Naive thymus-derived CD8-positive, alpha-beta T cell (primary cell): Measurements from ENCODE around the gene MLNR. TPM values are rescaled to one million over a fixed set of nuclear protein-coding genes. Genes with fewer than 3 reads are reported as not detected.
A peak's percentile ranks its signal among the peaks of the same experiment; 100 is the strongest.

Experiments
- ATAC-seq, 2 donors: fragments of 150-1000 bp; cut with Tn5 transposase in 1 of 2; sonication (Bioruptor Pico), chemical (Tn5 transposase) in 1 of 2; 1 replicate in 1 of 2; 2 replicates in 1 of 2; pipeline ENCODE4 v1.10.0; 2021; ENCODE audit warnings: mild to moderate bottlenecking in 2 of 2, moderate library complexity in 2 of 2
- POLR2A ChIA-PET: fragments of 350-600 bp; sonication (Branson Sonifier 250); formaldehyde crosslinking; loops from one replicate; lab custom pipeline; 2021; ENCODE audit warnings: antibody characterized with exemption; lab: Charles Lee
- DNase-seq, 10 donors: peaks; one replicate each; pipeline versions ENCODE4 v3.0.0 to v3.0.0-alpha.2; 2020 to 2022
- H3K27ac Mint-ChIP-seq, 10 donors: one replicate each; pipeline ENCODE4 v1.8.0; 2020 to 2022; ENCODE audit warnings: mild to moderate bottlenecking in 10 of 10, mixed read lengths in 10 of 10, moderate library complexity in 4 of 10, inconsistent platforms in 1 of 10
- H3K27me3 Mint-ChIP-seq, 5 donors: one replicate each; pipeline ENCODE4 v1.8.0; 2021 to 2022; ENCODE audit warnings: mixed read lengths in 5 of 5
- H3K36me3 Mint-ChIP-seq, 3 donors: one replicate each; pipeline ENCODE4 v1.8.0; 2020 to 2022; ENCODE audit warnings: mixed read lengths in 3 of 3, mild to moderate bottlenecking in 2 of 3, inconsistent platforms in 1 of 3
- H3K4me1 Mint-ChIP-seq, 4 donors: one replicate each; pipeline ENCODE4 v1.8.0; 2021 to 2022; ENCODE audit warnings: mixed read lengths in 4 of 4
- H3K4me3 Mint-ChIP-seq, 10 donors: one replicate each; pipeline ENCODE4 v1.8.0; 2020 to 2022; ENCODE audit warnings: mild to moderate bottlenecking in 10 of 10, mixed read lengths in 10 of 10, moderate library complexity in 6 of 10, inconsistent platforms in 1 of 10
- H3K9me3 Mint-ChIP-seq, 9 donors: one replicate each; pipeline ENCODE4 v1.8.0; 2020 to 2022; ENCODE audit warnings: mixed read lengths in 9 of 9, mild to moderate bottlenecking in 3 of 9, inconsistent platforms in 1 of 9, moderate library complexity in 1 of 9
- polyA plus RNA-seq, 3 donors: library from polyadenylated mRNA; unstranded; fragments of 300-500 nt; fragmentation: Illumina TruSeq; gene quantifications; one replicate each; pipeline ENCODE4 v1.2.3, GENCODE V29; 2021
- total RNA-seq, 8 experiments: library from RNA in 2 of 8; stranded (reverse) in 2 of 8; gene quantifications; one replicate each; pipeline ENCODE4 v1.2.3 and lab custom pipeline; 2021 to 2026

The MLNR gene
- total and polyA plus RNA-seq, 5 experiments from 2014 or later, result not detected

- Mint-ChIP-seq H3K4me3 (peak overlapping the region in 3 of 10 donors; percentile 7 to 31 (median 21)), H3K9me3 (peaks cover 0 to 3% (median 0%) of the 10 kb centered on the region in 9 donors), H3K4me1 (peaks cover 10 to 29% (median 15%) of the 10 kb centered on the region in 4 donors), H3K36me3 (peaks cover 2 to 12% (median 2%) of the 10 kb centered on the region in 3 donors), H3K27ac (peak overlapping the region in 6 of 10 donors; percentile 30 to 83 (median 62)), H3K27me3 (peaks cover 20 to 31% (median 25%) of the 10 kb centered on the region in 5 donors)
- no peak for DNase-seq
- no peak for ATAC-seq
- POLR2A ChIA-PET, result interaction anchor here (1.3 kb wide), 1 partner anchor 33 kb away, joined by 5 read pairs; the partner anchor contains the start of gene CDADC1
Observed at GRCh38 chr13:49213997-49214916, 5.9 kb upstream of the MLNR start.

GRCh38 chr13:49214917-49215376 is 5.2 kb upstream of the MLNR start:
- Mint-ChIP-seq H3K4me1 (peaks cover 10 to 35% (median 19%) of the 10 kb centered on the region in 4 donors), H3K27ac (peak overlapping the region in 8 of 10 donors; percentile 30 to 83 (median 65)), H3K9me3 (peaks cover 0 to 3% (median 0%) of the 10 kb centered on the region in 9 donors), H3K27me3 (peaks cover 24 to 36% (median 30%) of the 10 kb centered on the region in 5 donors), H3K4me3 (peak overlapping the region in 5 of 10 donors; percentile 21 to 67 (median 32)), H3K36me3 (peaks cover 0 to 12% (median 0%) of the 10 kb centered on the region in 3 donors)
- POLR2A ChIA-PET, result interaction anchor here (1.3 kb wide), 1 partner anchor 33 kb away, joined by 5 read pairs; the partner anchor contains the start of gene CDADC1
- DNase-seq (peak in 8 of 10 donors; percentile 6 to 50 (median 34)), ATAC-seq (peak; percentile 81 to 91)

DNA sequence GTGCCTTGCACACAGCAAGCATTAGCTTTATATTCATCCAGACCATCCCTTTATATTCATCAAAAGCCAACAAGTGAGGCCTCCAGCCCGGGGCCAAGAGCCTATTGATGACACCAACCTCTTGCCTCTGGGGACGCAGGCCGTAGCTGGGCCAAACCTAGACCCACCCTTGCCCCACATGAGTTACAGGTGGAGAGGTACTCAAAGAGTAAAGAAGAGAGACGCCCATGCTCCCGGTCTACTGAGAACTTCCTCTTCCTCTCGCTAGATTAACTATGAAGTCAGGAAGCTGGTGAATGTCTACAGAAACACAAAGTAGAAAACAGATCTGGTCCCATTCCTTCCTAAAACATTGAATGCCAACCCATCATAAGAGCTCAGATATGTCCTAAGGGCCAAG is 3.8 kb upstream of the MLNR start:
- peaks cover 25 to 41% (median 32%) of the 10 kb centered on the region in 5 donors for H3K27me3 Mint-ChIP-seq
- no peak overlapping the region for H3K4me3 Mint-ChIP-seq
- peaks cover 0 to 12% (median 2%) of the 10 kb centered on the region in 3 donors for H3K36me3 Mint-ChIP-seq
- POLR2A ChIA-PET, result no interaction called here
- no peak for DNase-seq
- peaks cover 0 to 3% (median 0%) of the 10 kb centered on the region in 9 donors for H3K9me3 Mint-ChIP-seq
- peaks cover 11 to 37% (median 22%) of the 10 kb centered on the region in 4 donors for H3K4me1 Mint-ChIP-seq
- H3K27ac Mint-ChIP-seq, result peak overlapping the region in 1 of 10 donors; percentile 41
- no peak for ATAC-seq

DNA sequence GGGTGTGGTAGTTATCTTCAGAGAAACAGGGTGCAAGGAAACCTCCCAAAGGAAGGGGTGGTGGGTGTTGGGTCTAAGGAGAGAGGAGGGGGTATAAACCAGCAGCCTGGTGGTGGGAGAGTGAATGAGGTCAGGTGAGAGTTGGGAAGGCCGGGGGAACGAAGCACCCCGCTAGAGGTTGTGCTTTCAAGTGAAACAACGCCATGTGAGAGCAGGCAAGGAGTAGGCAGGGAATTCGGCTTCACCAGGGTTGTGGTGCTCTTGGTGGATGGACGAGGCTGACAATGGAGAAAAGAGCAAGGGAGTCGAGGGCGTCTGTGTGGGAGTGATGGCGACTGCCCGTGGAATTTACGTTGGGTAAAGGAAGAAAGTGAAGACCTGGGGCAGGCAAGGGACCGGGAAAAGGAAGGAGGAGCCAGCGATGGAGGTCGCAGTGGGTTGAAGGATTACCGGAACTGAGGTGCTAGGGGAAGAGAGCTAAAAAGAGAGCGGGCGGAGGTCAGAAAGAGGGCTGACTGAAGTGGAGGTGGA is 2.1 kb upstream of the MLNR start:
- peaks cover 0 to 12% (median 2%) of the 10 kb centered on the region in 3 donors for H3K36me3 Mint-ChIP-seq
- no peak for DNase-seq
- POLR2A ChIA-PET, result no interaction called here
- H3K27ac Mint-ChIP-seq, result peak overlapping the region in 1 of 10 donors; percentile 65
- H3K4me1 Mint-ChIP-seq, result peaks cover 11 to 40% (median 23%) of the 10 kb centered on the region in 4 donors
- peak overlapping the region in 6 of 10 donors; percentile 7 to 71 (median 55) for H3K4me3 Mint-ChIP-seq
- H3K9me3 Mint-ChIP-seq, result peaks cover 0 to 3% (median 0%) of the 10 kb centered on the region in 9 donors
- peaks cover 37 to 57% (median 48%) of the 10 kb centered on the region in 5 donors for H3K27me3 Mint-ChIP-seq
- ATAC-seq, result no peak

DNA sequence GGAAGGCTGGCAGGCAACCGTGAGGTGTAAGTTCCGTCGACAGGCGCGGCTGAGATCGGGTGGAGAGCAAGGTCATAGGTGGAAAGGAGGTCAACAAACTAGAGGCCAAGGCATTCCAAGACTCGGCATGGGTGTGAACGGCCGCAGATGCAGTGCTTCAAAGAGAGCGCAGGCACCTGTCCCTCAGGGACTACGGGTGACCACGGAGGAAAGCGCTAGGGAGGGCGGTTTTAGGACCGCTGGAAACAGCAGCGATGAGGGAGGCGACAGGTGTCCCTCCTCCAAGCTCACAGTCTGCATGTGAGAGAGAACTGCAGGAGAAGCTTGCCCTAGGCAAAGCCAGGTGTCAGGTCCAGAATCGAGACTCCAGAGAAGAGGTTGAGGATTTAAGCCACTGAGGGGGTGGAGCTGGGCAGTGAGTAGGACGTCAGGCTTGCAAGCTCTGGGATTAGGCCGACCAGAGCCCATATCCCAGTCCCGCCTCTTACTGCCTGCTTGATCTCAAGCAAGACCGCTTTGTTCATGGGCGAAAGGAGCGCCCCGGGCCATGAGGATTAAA is 1.6 kb upstream of the MLNR start:
- POLR2A ChIA-PET, result no interaction called here
- Mint-ChIP-seq H3K4me1 (peaks cover 11 to 37% (median 23%) of the 10 kb centered on the region in 4 donors), H3K36me3 (peaks cover 0 to 12% (median 2%) of the 10 kb centered on the region in 3 donors), H3K27ac (peak overlapping the region in 2 of 10 donors; percentile 57 to 65), H3K4me3 (peak overlapping the region in 7 of 10 donors; percentile 7 to 81 (median 68)), H3K27me3 (peaks cover 37 to 57% (median 48%) of the 10 kb centered on the region in 5 donors), H3K9me3 (peaks cover 0 to 3% (median 0%) of the 10 kb centered on the region in 9 donors)
- DNase-seq (no peak), ATAC-seq (no peak)

- POLR2A ChIA-PET, result no interaction called here
- Mint-ChIP-seq H3K27me3 (peaks cover 37 to 65% (median 50%) of the 10 kb centered on the region in 5 donors), H3K4me1 (peaks cover 11 to 27% (median 19%) of the 10 kb centered on the region in 4 donors), H3K36me3 (peaks cover 0 to 12% (median 2%) of the 10 kb centered on the region in 3 donors), H3K4me3 (peak overlapping the region; percentile 50 to 81 (median 74)), H3K9me3 (peaks cover 0 to 3% (median 0%) of the 10 kb centered on the region in 9 donors), H3K27ac (no peak overlapping the region)
- no peak for ATAC-seq
- no peak for DNase-seq
Observed at GRCh38 chr13:49219647-49220035, 497 bp upstream of the MLNR start.

GRCh38 chr13:49220856-49221589 is 885 bp downstream of the MLNR start:
- peaks cover 0 to 2% (median 0%) of the 10 kb centered on the region in 9 donors for H3K9me3 Mint-ChIP-seq
- peaks cover 40 to 67% (median 57%) of the 10 kb centered on the region in 5 donors for H3K27me3 Mint-ChIP-seq
- DNase-seq (no peak), ATAC-seq (peak in 1 of 2 donors; percentile 13)
- POLR2A ChIA-PET, result interaction anchor here (0.7 to 1.0 kb wide), 2 partner anchors 26 to 771 kb away, joined by 3 read pairs; no protein-coding TSS in a partner anchor
- H3K27ac Mint-ChIP-seq, result peak overlapping the region in 2 of 10 donors; percentile 50 to 70
- peak overlapping the region; percentile 56 to 80 (median 69) for H3K4me3 Mint-ChIP-seq
- H3K36me3 Mint-ChIP-seq, result peaks cover 0 to 12% (median 2%) of the 10 kb centered on the region in 3 donors
- H3K4me1 Mint-ChIP-seq, result peaks cover 4 to 19% (median 10%) of the 10 kb centered on the region in 4 donors

DNA sequence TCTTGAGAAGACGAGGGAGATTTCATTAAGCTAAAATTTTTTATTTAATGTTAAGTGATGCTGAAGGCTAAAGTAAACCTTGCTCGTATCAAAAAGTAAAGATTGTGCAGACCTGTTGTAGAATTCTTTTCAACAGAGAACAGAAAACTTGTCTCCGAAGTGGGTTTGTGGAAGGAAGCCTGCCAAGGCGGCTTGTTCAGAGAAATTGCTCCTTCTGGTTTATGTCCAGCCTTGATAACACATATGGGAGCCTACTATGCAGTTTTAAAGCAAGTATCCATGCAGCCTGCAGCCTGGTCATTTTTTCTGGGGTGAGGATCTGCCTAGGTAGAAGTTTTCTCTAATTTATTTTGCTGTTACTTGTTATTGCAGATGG is 1.4 kb downstream of the MLNR start:
- Mint-ChIP-seq H3K27ac (no peak overlapping the region), H3K4me3 (peak overlapping the region; percentile 29 to 80 (median 68)), H3K4me1 (peaks cover 4 to 14% (median 8%) of the 10 kb centered on the region in 4 donors), H3K36me3 (peaks cover 0 to 12% (median 2%) of the 10 kb centered on the region in 3 donors), H3K27me3 (peaks cover 40 to 66% (median 53%) of the 10 kb centered on the region in 5 donors), H3K9me3 (no peaks in the 10 kb centered on the region)
- ATAC-seq (no peak), DNase-seq (no peak)
- POLR2A ChIA-PET, result interaction anchor here (1.0 kb wide), 1 partner anchor 26 kb away, joined by 3 read pairs; no protein-coding TSS in a partner anchor

DNA sequence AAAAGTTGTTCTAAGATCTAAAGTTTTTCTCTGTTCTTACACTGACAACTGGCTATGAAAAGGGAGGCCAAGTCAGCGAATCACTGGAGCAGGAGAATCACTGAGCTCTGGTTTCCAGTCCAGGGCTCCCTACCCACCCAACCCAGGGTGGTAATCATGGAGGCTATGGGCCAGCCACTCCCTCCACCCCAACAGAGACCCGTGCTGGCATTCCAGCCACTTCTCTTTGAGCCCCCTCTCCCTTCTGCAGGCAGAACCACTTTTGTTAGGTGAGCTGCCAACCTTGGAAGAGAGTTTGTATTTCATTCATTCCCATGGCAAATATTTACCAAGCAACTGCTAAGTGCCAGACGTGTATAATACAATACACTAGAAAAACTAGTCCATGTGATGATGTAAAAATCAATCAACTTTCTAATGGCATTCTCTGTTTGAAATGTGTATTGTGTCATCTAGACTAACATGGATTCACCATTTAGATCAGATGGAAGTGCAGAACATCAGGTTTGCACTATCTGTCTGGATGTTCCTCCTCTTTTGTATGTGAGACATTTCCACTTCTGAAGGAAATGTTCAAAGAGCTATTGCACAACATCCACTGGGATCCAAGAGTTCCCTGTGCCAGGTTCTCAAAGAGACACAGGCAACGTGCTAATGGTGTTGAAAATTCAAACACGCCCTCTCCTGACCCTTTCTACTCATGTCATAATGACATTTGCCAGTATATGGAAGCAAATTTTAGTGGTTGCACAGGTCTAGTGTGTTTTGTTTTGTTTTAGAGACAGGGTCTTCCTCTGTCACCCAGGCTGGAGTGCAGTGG is 5.3 kb downstream of the MLNR start:
- H3K27me3 Mint-ChIP-seq, result peaks cover 15 to 33% (median 29%) of the 10 kb centered on the region in 5 donors
- no peaks in the 10 kb centered on the region for H3K9me3 Mint-ChIP-seq
- no peak overlapping the region for H3K4me3 Mint-ChIP-seq
- POLR2A ChIA-PET, result no interaction called here
- H3K4me1 Mint-ChIP-seq, result peaks cover 2 to 6% (median 4%) of the 10 kb centered on the region in 4 donors
- H3K36me3 Mint-ChIP-seq, result peaks cover 0 to 2% (median 0%) of the 10 kb centered on the region in 3 donors
- DNase-seq (no peak), ATAC-seq (no peak)
- no peak overlapping the region for H3K27ac Mint-ChIP-seq

DNA sequence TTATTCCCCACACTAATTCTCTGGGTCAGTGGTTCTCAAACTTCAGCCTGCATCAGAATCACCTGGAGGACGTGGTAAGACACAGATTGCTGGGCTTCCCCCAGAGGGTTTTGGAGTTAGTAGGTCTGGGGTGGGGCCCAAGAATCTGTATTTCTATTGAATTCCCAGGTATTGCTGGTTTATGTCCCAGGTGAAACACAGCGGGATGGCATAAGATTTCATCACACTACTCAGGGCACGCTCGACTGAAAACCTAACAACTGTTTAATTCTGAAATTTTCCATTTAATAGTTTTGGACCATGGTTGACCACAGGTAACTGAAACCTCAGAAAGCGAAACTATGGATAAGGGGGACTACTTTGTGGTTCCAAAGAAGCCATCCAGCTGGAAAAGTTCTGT is 6.5 kb downstream of the MLNR start:
- ATAC-seq (no peak), DNase-seq (no peak)
- Mint-ChIP-seq H3K4me1 (peaks cover 0 to 3% (median 0%) of the 10 kb centered on the region in 4 donors), H3K4me3 (no peak overlapping the region), H3K9me3 (no peaks in the 10 kb centered on the region), H3K27ac (no peak overlapping the region), H3K36me3 (no peaks in the 10 kb centered on the region), H3K27me3 (peaks cover 10 to 27% (median 23%) of the 10 kb centered on the region in 5 donors)
- POLR2A ChIA-PET, result no interaction called here

DNA sequence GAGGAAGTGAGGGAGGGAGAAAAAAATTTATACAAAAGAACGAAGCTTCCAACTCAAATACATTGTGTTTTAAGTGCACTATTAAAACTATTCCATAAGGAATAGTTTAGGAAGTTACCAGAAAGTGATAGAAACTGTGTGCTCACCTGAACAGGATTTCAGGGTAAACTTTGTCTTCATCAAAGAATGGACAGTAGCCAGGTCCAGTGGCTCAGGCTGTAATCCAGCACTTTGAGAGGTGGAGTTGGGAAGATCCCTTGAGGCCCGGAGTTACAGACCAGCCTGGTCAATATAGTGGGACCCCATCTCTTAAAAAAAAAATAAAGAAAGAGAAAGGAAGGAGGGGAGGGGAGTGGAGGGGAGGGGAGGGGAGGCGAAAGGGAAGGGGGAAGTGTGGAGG is 14.6 kb downstream of the MLNR start:
- POLR2A ChIA-PET, result no interaction called here
- ATAC-seq, result no peak

More for the DNA sequence above, 14.6 kb downstream of the MLNR start:
- Mint-ChIP-seq H3K4me1 (no peaks in the 10 kb centered on the region), H3K36me3 (no peaks in the 10 kb centered on the region), H3K4me3 (no peak overlapping the region), H3K27ac (no peak overlapping the region), H3K9me3 (no peaks in the 10 kb centered on the region), H3K27me3 (peaks cover 0 to 1% (median 0%) of the 10 kb centered on the region in 5 donors)
- no peak for DNase-seq
